Measurements from ENCODE around the gene MMP7. TPM values are rescaled to one million over a fixed set of nuclear protein-coding genes. Genes with fewer than 3 reads are reported as not detected.
A peak's percentile ranks its signal among the peaks of the same experiment; 100 is the strongest.

MMP7 gene
- total and polyA plus RNA-seq, 2 experiments from 2014 or later = not detected

- TF ChIP-seq ETS1 (IDR thresholded peaks at IDR 0.05) = no peak
Measured at GRCh38 chr11:102546427-102546826, 15.9 kb upstream of the MMP7 start (continued).

- H2AFZ ChIP-seq = peak overlapping the region; percentile 49; the same call in 1 of the 2 replicates
- no peaks in the 10 kb centered on the region for H3K27me3 ChIP-seq (ENCODE audit: insufficient read depth)
- H3F3A ChIP-seq (replicated peaks; ENCODE audit: low read depth) = no peaks in the 10 kb centered on the region
- H3K4me1 ChIP-seq (ENCODE audit: insufficient read depth) = no peaks in the 10 kb centered on the region
- no peaks in the 10 kb centered on the region for H3K9me2 ChIP-seq (ENCODE audit: insufficient read depth)
- Mint-ChIP-seq H3K36me3 (ENCODE audit: low read depth) (no peaks in the 10 kb centered on the region), H3K27ac (no peak overlapping the region), H3K4me1 (peaks cover 4% of the 10 kb centered on the region), H3K9me3 (no peaks in the 10 kb centered on the region), H3K4me3 (no peak overlapping the region), H3K27me3 (ENCODE audit: insufficient read depth, low read depth, poor library complexity) (no peaks in the 10 kb centered on the region)
- H3K27ac ChIP-seq (ENCODE audit: low read depth) = no peak overlapping the region
- DNase-seq (ENCODE audit: low spot score) (no peak), ATAC-seq (no peak)
- H3K36me3 ChIP-seq (ENCODE audit: insufficient read depth) = no peaks in the 10 kb centered on the region
- no peaks in the 10 kb centered on the region for H4K20me1 ChIP-seq (replicated peaks; ENCODE audit: insufficient read depth)
- no peaks in the 10 kb centered on the region for H3K79me2 ChIP-seq (replicated peaks; ENCODE audit: insufficient read depth)
- no peak overlapping the region for H3K4me2 ChIP-seq
- H3K4me3 ChIP-seq = no peak overlapping the region
- TF ChIP-seq REST (IDR thresholded peaks at IDR 0.05; ENCODE audit: unreplicated experiment) (no peak), ZNF331 (CRISPR knock-in tag; IDR thresholded peaks at IDR 0.05; ENCODE audit: low read depth) (no peak), ETS1 (IDR thresholded peaks at IDR 0.05) (no peak), CTCF (conservative IDR thresholded peaks at IDR 0.05; ENCODE audit: low read depth in 2 of 2) (no peak), NANOG (IDR thresholded peaks at IDR 0.05; ENCODE audit: borderline replicate concordance) (no peak), EZH2phosphoT487 (IDR thresholded peaks at IDR 0.05; ENCODE audit: unreplicated experiment) (no peak), ZNF462 (CRISPR knock-in tag; IDR thresholded peaks at IDR 0.05) (no peak), JUNB (IDR thresholded peaks at IDR 0.05; ENCODE audit: unreplicated experiment) (no peak), ZNF114 (CRISPR knock-in tag; IDR thresholded peaks at IDR 0.05) (no peak), STAT1 (IDR thresholded peaks at IDR 0.05; ENCODE audit: unreplicated experiment) (no peak), CREB1 (CRISPR knock-in tag; IDR thresholded peaks at IDR 0.05; ENCODE audit: low read depth) (no peak), EZH2 (IDR thresholded peaks at IDR 0.05; ENCODE audit: low read depth, unreplicated experiment) (no peak)
Measured at GRCh38 chr11:102545701-102546100, 15.2 kb upstream of the MMP7 start.

Measured in GM23338 (cell line).